ELR (cell line): ENCODE measurements around the gene TUBA8.
"Not testable (repeated sequence)": the region's sequence is repeated elsewhere in the genome, so short reads cannot be mapped to it uniquely, and the experiment has no call there.

Experiments used
- DNase-seq: peaks from one replicate; pipeline ENCODE4 v3.0.0-alpha.2; 2015; ENCODE audit warnings: low read depth

The TUBA8 gene

GRCh38 chr22:18130699-18131429 is 20.3 kb downstream of the TUBA8 start:
- no peak for DNase-seq

DNA sequence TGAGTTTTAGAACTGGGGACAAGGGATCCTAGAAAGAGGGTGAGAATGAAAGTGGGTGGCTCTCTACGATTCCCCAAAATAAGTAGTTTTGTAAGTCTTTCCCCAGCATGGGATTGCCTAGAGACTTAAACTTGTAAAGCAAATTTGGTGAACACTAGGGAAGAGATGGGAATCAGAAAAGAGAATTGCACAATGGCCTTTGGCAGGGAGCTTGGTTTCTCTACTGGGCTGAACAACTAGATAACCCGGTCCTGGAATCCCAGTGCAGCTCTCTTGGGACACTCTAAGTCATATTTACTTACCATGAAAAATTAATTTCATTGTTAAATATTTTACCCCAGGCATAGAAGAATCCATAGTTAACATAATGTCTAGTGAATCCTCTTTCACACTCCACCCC is 22.8 kb downstream of the TUBA8 start:
- no peak for DNase-seq

- no peak for DNase-seq
Observed at GRCh38 chr22:18136563-18137320, 26.1 kb downstream of the TUBA8 start.

DNA sequence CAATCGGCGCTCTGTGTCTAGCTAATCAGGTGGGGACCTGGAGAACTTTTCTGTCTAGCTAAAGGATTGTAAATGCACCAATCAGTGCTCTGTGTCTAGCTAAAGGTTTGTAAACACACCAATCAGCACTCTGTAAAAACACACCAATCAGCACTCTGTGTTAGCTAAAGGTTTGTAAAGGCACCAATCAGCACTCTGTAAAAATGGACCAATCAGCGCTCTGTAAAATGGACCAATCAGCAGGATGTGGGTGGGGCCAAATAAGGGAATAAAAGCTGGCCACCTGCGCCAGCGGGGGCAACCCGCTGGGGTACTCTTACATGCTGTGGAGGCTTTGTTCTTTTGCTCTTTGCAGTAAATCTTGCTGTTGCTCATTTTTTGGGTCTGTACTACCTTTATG is 30.4 kb downstream of the TUBA8 start:
- not testable (repeated sequence) for DNase-seq

GRCh38 chr22:18144105-18144504 is 33.5 kb downstream of the TUBA8 start:
- no peak for DNase-seq

- DNase-seq = no peak
Observed at GRCh38 chr22:18145676-18146388, 35.2 kb downstream of the TUBA8 start.

- no peak for DNase-seq
Observed at GRCh38 chr22:18146389-18146753, 35.8 kb downstream of the TUBA8 start.

DNA sequence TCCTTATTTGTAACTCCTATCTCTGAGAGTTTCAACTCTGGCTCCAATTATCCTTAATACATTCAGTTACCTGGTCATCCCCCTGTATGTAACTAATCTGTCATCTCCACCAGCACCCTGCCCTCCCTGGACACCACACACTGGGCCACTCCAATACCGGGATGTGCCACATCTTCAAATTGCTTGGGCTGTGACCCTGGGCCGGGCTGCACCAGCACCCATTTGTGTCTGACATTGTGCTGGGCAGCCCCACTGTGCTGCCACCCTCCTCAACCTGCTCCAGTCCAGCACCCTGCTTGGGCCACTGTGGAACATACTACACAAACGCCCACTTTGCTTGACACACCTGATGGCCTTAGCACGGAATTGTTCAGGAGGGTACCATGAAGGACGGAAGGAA is 37.2 kb downstream of the TUBA8 start:
- no peak for DNase-seq

- DNase-seq = no peak
Observed at GRCh38 chr22:18148293-18148965, 37.8 kb downstream of the TUBA8 start.

DNA sequence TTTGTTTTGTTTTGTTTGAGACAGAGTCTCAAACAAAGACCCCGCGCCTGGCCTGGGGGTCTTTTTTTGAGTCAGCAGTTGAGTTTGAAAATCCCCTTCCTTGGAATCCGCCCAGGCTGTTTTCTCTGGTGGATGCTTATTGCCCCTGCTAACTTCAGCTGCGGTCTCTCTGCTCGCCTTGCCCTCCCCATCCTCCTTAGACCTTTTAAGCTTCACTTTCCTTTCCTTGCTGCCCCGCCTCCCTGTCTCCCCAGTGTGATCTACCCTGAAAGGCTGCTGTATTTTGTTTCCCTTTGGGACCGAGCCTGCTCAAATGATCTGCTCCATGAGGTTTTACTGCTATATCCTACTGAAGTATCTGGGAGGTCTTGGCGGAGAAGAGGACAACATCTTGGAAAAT is 41.9 kb downstream of the TUBA8 start:
- no peak for DNase-seq

GRCh38 chr22:18154821-18155390 is 44.3 kb downstream of the TUBA8 start:
- DNase-seq = no peak

DNA sequence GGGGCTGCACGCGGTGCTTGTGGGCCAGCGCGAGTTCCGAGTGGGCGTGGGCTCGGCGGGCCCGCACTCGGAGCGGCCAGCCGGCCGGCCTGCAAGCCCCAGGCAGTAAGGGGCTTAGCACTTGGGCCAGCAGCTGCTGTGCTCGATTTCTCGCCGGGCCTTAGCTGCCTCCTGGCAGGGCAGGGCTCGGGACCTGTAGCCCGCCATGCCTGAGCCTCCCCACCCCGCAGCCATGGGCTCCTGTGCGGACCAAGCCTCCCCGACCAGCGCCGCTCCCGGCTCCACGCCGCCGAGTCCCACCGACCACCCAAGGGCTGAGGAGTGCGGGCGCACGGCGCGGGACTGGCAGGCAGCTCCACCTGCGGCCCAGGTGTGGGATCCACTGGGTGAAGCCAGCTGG is 44.9 kb downstream of the TUBA8 start:
- DNase-seq = not testable (repeated sequence)

DNA sequence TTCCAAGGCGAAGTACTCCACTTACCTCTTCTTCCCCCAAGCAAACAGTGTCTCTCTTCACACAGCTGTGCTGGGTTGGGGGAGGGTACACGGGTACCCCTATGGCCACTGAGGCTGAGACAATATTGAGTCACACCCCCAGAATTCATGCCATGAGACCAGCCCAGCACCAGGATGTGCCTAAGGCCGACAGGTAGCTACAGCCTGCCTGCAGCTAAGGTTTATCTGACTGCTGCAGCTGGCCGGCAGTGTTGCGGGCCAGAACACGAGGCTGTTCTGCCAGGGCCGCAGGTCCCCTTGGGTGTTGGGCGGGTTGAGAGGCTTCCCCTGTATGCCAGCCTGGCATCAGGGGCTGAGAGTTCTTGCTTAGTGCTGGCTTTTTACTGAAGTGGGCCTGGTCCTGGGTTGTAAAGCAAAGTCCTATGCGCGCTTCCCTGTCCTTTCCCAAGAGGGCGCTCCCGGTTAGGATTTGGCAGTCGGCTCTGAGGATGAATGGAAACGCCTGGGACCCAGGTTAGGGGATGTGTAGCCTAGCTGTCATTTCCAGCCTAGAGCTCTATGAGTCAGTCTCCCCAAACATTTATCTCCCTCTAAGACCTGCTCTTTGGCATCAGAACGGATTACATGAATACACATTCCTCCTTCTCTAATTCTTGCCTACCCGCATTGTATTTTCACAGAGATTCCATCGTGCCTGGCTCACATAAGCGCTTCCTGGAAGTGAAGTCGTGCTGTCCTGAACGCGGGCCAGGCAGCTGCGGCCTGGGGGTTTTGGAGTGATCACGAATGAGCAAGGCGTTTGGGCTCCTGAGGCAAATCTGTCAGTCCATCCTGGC is 46.5 kb downstream of the TUBA8 start:
- peak; percentile 96 for DNase-seq

GRCh38 chr22:18157714-18158028 is 47.1 kb downstream of the TUBA8 start:
- no peak for DNase-seq

DNA sequence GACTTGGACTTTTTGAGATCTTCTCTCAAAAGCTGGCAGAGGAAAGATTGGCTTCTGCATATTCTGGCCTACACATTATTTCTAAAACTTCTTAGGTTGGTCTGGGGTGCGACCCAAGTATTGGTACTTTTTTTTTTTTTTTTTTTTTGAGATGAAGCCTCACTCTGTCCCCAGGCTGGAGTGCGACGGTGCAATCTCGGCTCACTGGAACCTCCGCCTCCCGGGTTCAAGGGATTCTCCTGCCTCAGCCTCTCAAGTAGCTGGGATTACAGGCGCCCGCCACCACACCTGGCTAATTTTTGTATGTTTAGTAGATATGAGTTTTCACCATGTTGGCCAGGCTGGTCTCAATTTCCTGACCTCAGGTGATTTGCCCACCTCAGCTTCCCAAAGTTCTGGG is 50.0 kb downstream of the TUBA8 start:
- DNase-seq = not testable (repeated sequence)

GRCh38 chr22:18163843-18164242 is 53.2 kb downstream of the TUBA8 start:
- DNase-seq = not testable (repeated sequence)

DNA sequence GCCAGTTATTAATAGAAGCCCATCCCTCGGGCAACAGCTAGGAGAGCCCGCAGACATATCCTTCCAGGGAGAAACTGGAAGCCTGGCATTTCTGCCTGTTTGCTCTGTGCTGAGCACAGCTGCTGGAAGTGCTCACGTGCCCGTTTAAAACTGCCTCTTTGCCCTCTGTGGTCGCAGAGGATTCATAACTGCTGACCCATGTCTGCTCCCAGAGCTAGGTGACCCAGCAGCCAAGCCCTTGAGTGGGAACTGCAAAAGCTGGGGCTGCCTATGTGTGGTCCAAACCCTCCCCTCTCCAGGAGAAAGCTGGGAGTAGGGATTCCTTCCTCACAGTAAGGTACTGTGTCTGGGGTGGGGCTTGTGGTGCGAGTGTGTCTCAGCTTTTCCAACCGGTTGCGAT is 54.0 kb downstream of the TUBA8 start:
- peak; percentile 23 for DNase-seq

DNA sequence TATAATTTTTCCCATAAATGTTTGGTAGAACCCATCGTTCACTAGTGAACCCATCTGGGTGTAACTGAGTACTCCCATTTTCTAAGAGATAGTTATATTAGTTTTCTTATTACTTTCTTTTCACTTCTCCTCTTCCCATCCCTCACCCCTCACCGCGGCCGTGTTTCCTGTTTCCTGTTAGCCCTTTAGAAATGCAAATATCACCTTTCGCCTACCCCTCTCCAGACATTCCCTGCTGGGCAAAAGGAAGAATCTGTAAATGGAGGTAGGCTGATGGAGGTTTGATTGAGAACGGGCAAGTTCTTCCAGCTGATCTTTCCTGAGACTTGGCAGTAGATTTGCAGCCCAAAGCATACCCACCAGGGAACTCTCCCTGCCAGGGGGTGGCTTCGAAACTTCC is 54.7 kb downstream of the TUBA8 start:
- not testable (repeated sequence) for DNase-seq

GRCh38 chr22:18170284-18170683 is 59.7 kb downstream of the TUBA8 start:
- not testable (repeated sequence) for DNase-seq

DNA sequence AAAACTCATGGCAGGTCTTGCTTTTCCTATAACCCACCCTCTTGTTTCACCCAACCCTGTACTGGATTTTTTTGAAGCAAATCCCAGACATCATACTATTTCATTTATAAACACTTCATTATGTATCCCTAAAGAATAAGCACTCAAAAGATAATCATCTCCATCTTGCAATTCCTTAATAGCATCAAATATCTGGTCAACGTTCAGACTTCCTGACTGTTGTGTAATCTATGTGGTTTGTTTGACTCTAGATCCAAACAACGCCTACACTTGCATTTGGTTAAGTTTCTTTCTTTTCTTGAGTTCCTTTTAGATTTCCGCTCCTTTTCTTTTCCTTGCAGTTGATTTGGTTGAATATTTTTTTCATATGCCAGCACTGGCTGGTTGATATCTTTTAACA is 61.6 kb downstream of the TUBA8 start:
- not testable (repeated sequence) for DNase-seq

- DNase-seq = not testable (repeated sequence)
Observed at GRCh38 chr22:18172776-18173175, 62.2 kb downstream of the TUBA8 start.
